T-helper 17 cell (primary cell): ENCODE measurements around the gene FITM1. TPM values are rescaled to one million over a fixed set of nuclear protein-coding genes. Genes with fewer than 3 reads are reported as not detected.
"Not testable (repeated sequence)": the region's sequence is repeated elsewhere in the genome, so short reads cannot be mapped to it uniquely, and the experiment has no call there.

ENCODE experiments used
- ATAC-seq: fragments of 150-1000 bp; cut with Tn5 transposase; 2 replicates; pipeline ENCODE4 v1.10.0; 2021; ENCODE audit warnings: mild to moderate bottlenecking, moderate library complexity
- DNase-seq, 3 donors: peaks; one replicate each; pipeline versions ENCODE4 v3.0.0 to v3.0.0-alpha.2; 2020 to 2021
- H3K9me3 ChIP-seq: one replicate; pipeline ENCODE4 v1.7.0; 2013; ENCODE audit warnings: low read length, mild to moderate bottlenecking; ENCODE audit not compliant: control insufficient read depth, poor library complexity, severe bottlenecking
- H3K27ac Mint-ChIP-seq: one replicate; pipeline ENCODE4 v1.8.0; 2022; ENCODE audit warnings: mild to moderate bottlenecking, moderate library complexity, mixed read lengths
- H3K27me3 Mint-ChIP-seq: one replicate; pipeline ENCODE4 v1.8.0; 2022; ENCODE audit warnings: mixed read lengths
- H3K36me3 Mint-ChIP-seq: one replicate; pipeline ENCODE4 v1.8.0; 2022; ENCODE audit warnings: low read depth, mixed read lengths
- H3K4me1 Mint-ChIP-seq: one replicate; pipeline ENCODE4 v1.8.0; 2022; ENCODE audit warnings: mild to moderate bottlenecking, mixed read lengths
- H3K4me3 Mint-ChIP-seq: one replicate; pipeline ENCODE4 v1.8.0; 2022; ENCODE audit warnings: mild to moderate bottlenecking, moderate library complexity, mixed read lengths
- total RNA-seq, 4 donors: library from RNA in 2 of 4; stranded (reverse) in 2 of 4; gene quantifications; one replicate each; pipeline ENCODE4 v1.2.3 and lab custom pipeline; 2022 to 2026

Gene FITM1
- total RNA-seq, 2 donors from 2014 or later = 1.4 to 1.9 TPM

- DNase-seq = no peak
- Mint-ChIP-seq H3K4me1 (peaks cover 3% of the 10 kb centered on the region), H3K27ac (peak overlapping the region; percentile 19), H3K36me3 (no peaks in the 10 kb centered on the region), H3K4me3 (no peak overlapping the region), H3K27me3 (no peaks in the 10 kb centered on the region)
- H3K9me3 ChIP-seq = no peaks in the 10 kb centered on the region
- no peak for ATAC-seq
These were observed 28.0 kb upstream of the FITM1 start for GRCh38 chr14:24102357-24103048.

GRCh38 chr14:24103451-24103850 is 27.0 kb upstream of the FITM1 start:
- peaks cover 3% of the 10 kb centered on the region for H3K4me1 Mint-ChIP-seq
- H3K4me3 Mint-ChIP-seq = no peak overlapping the region
- H3K36me3 Mint-ChIP-seq = no peaks in the 10 kb centered on the region
- ATAC-seq (no peak), DNase-seq (no peak)
- H3K9me3 ChIP-seq = no peaks in the 10 kb centered on the region
- no peaks in the 10 kb centered on the region for H3K27me3 Mint-ChIP-seq
- peak overlapping the region; percentile 19 for H3K27ac Mint-ChIP-seq

DNA sequence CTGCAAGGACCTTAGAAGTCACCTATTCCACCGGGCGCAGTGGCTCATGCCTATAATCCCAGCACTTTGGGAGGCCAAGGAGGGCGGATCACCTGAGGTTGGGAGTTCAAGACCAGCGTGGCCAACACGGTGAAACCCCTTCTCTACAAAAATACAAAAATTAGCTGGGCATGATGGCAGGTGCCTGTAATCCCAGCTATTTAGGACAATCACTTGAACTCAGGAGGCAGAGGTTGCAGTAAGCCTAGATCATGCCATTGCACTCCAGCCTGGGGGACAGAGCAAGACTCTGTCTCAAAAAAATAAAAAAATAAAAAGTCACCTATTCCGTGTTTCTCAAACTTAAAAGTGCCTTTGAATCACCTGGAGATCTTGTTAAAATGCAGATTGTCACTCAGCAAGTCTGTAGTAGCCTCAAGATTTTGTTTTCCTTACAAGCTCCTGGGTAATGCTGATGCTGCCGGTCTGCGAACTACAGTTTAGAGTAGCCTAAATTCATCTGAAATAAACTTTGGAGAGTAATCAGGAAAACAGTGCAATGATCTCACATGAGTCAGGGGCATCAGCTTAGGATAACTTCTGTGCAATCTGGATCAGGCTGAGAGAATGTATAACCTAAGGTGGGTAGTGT is 24.7 kb upstream of the FITM1 start:
- H3K9me3 ChIP-seq, H3K4me1 Mint-ChIP-seq, ATAC-seq, H3K36me3 Mint-ChIP-seq, DNase-seq, H3K4me3 Mint-ChIP-seq, H3K27me3 Mint-ChIP-seq: not testable (repeated sequence)
- peak overlapping the region; percentile 34 for H3K27ac Mint-ChIP-seq

DNA sequence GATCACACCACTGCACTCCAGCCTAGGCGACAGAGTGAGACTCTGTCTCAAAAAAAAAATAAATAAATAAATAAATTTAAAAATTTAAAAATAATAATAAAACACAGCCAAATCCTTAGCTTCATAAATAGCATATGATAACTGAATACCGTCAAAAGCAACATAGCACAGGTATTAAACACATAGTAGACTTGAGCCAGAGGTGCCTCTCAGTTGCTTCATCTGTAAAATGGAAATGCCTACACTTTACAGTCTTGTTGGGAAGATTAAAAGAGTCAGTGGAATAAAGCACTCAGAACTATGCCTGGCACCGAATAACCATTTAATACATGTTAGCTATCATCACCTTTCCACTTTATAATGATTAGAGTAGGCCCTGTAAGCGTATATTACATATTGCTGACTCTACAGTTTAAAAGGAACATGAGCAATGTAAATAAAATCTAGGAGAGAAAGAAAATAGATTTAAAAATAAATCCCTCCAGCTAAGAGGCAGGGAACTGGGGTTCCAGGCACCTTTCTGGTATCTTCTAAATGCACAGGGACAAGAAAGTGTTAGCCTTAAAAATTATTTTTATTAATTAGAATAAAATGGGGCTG is 23.7 kb upstream of the FITM1 start:
- H3K27ac Mint-ChIP-seq = no peak overlapping the region
- H3K36me3 Mint-ChIP-seq = no peaks in the 10 kb centered on the region
- no peak for ATAC-seq
- no peaks in the 10 kb centered on the region for H3K27me3 Mint-ChIP-seq
- H3K4me3 Mint-ChIP-seq = no peak overlapping the region
- no peak for DNase-seq
- H3K9me3 ChIP-seq = no peaks in the 10 kb centered on the region
- peaks cover 5% of the 10 kb centered on the region for H3K4me1 Mint-ChIP-seq

GRCh38 chr14:24108336-24108874 is 22.1 kb upstream of the FITM1 start:
- H3K36me3 Mint-ChIP-seq = no peaks in the 10 kb centered on the region
- no peak for DNase-seq
- H3K27ac Mint-ChIP-seq = peak overlapping the region; percentile 90
- H3K9me3 ChIP-seq = no peaks in the 10 kb centered on the region
- H3K4me3 Mint-ChIP-seq = no peak overlapping the region
- H3K27me3 Mint-ChIP-seq = no peaks in the 10 kb centered on the region
- H3K4me1 Mint-ChIP-seq = peaks cover 5% of the 10 kb centered on the region
- ATAC-seq = no peak

GRCh38 chr14:24110060-24110459 is 20.4 kb upstream of the FITM1 start:
- H3K27me3 Mint-ChIP-seq = no peaks in the 10 kb centered on the region
- H3K9me3 ChIP-seq = no peaks in the 10 kb centered on the region
- no peak for ATAC-seq
- peaks cover 8% of the 10 kb centered on the region for H3K4me1 Mint-ChIP-seq
- peak overlapping the region; percentile 29 for H3K27ac Mint-ChIP-seq
- DNase-seq = no peak
- H3K36me3 Mint-ChIP-seq = no peaks in the 10 kb centered on the region
- no peak overlapping the region for H3K4me3 Mint-ChIP-seq

DNA sequence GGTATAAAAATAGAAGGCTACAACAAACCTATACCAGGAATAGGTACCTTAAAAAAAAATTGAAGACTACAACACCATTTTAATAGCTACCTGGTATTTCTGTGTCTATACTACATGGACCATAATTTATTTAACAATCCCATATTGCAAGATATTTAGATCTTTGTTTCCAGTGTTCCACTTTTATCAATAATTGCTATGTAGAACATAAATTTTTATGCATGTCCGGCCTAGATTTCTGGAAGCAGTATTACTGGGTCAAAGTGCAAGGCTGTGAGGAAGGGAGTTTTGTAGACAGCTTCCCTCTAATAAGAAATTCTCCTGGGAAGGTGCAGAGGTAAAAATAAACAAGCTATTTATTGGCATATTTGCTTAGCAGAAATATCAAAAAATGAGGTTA is 19.9 kb upstream of the FITM1 start:
- no peak for DNase-seq
- H3K27me3 Mint-ChIP-seq = no peaks in the 10 kb centered on the region
- no peaks in the 10 kb centered on the region for H3K9me3 ChIP-seq
- peaks cover 13% of the 10 kb centered on the region for H3K4me1 Mint-ChIP-seq
- no peak for ATAC-seq
- no peak overlapping the region for H3K4me3 Mint-ChIP-seq
- peak overlapping the region; percentile 29 for H3K27ac Mint-ChIP-seq
- no peaks in the 10 kb centered on the region for H3K36me3 Mint-ChIP-seq

GRCh38 chr14:24113379-24113800 is 17.1 kb upstream of the FITM1 start:
- ATAC-seq (no peak), DNase-seq (no peak)
- no peaks in the 10 kb centered on the region for H3K27me3 Mint-ChIP-seq

DNA sequence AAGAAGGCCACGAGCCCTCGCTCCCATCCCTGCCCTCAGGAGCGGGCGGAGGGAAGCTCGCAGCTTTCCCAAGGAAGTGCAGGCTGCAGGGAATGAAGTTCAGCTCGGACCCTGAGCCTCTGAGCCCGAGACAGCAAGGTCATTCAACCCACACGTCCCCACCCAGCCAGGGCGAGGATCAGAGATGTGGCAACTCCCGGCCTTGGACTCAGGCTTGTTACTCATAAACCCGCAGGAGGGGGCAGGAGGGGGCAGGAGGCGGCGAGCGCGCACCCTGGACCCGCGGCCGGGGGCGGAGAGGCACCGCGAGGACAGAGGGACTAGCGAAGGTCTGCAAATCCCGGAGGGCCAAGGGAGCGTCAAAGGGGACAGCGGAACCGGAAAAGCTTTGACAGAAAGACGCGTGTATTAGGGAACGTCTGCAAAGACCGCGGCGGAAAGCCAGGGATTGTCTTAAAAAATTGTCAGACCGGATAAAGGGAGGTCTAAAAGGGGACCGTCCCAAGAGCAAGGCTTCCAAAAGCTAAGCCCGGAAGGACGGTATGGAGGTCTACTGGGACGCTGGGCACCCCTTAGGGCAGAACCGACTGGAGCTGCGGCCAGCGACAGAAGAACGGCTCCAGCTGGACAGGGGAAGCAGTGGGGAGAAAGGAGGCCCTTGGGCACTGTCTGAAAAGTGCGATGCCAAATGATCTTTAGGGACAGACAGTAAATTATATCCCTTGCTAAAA is 16.5 kb upstream of the FITM1 start:
- peaks cover 29% of the 10 kb centered on the region for H3K4me1 Mint-ChIP-seq
- no peaks in the 10 kb centered on the region for H3K27me3 Mint-ChIP-seq
- ATAC-seq = peak; percentile 36
- no peaks in the 10 kb centered on the region for H3K9me3 ChIP-seq
- H3K27ac Mint-ChIP-seq = peak overlapping the region; percentile 99
- peak overlapping the region; percentile 99 for H3K4me3 Mint-ChIP-seq
- peak; percentile 54 to 68 (median 55) for DNase-seq
- peaks cover 3% of the 10 kb centered on the region for H3K36me3 Mint-ChIP-seq

More at GRCh38 chr14:24113379-24113800, 17.1 kb upstream of the FITM1 start:
- H3K9me3 ChIP-seq = no peaks in the 10 kb centered on the region
- H3K4me1 Mint-ChIP-seq = peaks cover 31% of the 10 kb centered on the region
- peak overlapping the region; percentile 99 for H3K27ac Mint-ChIP-seq
- peak overlapping the region; percentile 99 for H3K4me3 Mint-ChIP-seq
- H3K36me3 Mint-ChIP-seq = no peaks in the 10 kb centered on the region

- H3K27me3 Mint-ChIP-seq = no peaks in the 10 kb centered on the region
- DNase-seq (peak; percentile 96 to 98 (median 96)), ATAC-seq (peak; percentile 87)
- peak within 1 kb of the TSS; percentile 99 for H3K4me3 Mint-ChIP-seq
- peaks cover 3% of the 10 kb centered on the region for H3K36me3 Mint-ChIP-seq
- H3K27ac Mint-ChIP-seq = peak within 1 kb of the TSS; percentile 99
- H3K9me3 ChIP-seq = no peaks in the 10 kb centered on the region
- peaks cover 28% of the 10 kb centered on the region for H3K4me1 Mint-ChIP-seq
These were observed 15.7 kb upstream of the FITM1 start, which contains the start of the genes DCAF11 and NRL for GRCh38 chr14:24114532-24115421. DCAF11 (plus strand) TSS chr14:24114777; CDS start chr14:24115595, 818 bp downstream. NRL (minus strand) TSS chr14:24114949; CDS start chr14:24082848, 32,101 bp downstream.

- peak overlapping the region; percentile 99 for H3K4me3 Mint-ChIP-seq
- peak overlapping the region; percentile 99 for H3K27ac Mint-ChIP-seq
- H3K4me1 Mint-ChIP-seq = peaks cover 28% of the 10 kb centered on the region
- H3K36me3 Mint-ChIP-seq = peaks cover 3% of the 10 kb centered on the region
- H3K27me3 Mint-ChIP-seq = no peaks in the 10 kb centered on the region
- H3K9me3 ChIP-seq = no peaks in the 10 kb centered on the region
- DNase-seq = no peak
- ATAC-seq = no peak
These were observed 14.9 kb upstream of the FITM1 start for GRCh38 chr14:24115422-24116127.
